GM21390 (cell line): ENCODE measurements around the gene SLC22A1.

ENCODE experiments used
- ATAC-seq: cut with Tn5 transposase; IDR thresholded peaks from one replicate; pipeline ENCODE4 v1.9.1; 2021; ENCODE audit not compliant: unreplicated experiment

The SLC22A1 gene

DNA sequence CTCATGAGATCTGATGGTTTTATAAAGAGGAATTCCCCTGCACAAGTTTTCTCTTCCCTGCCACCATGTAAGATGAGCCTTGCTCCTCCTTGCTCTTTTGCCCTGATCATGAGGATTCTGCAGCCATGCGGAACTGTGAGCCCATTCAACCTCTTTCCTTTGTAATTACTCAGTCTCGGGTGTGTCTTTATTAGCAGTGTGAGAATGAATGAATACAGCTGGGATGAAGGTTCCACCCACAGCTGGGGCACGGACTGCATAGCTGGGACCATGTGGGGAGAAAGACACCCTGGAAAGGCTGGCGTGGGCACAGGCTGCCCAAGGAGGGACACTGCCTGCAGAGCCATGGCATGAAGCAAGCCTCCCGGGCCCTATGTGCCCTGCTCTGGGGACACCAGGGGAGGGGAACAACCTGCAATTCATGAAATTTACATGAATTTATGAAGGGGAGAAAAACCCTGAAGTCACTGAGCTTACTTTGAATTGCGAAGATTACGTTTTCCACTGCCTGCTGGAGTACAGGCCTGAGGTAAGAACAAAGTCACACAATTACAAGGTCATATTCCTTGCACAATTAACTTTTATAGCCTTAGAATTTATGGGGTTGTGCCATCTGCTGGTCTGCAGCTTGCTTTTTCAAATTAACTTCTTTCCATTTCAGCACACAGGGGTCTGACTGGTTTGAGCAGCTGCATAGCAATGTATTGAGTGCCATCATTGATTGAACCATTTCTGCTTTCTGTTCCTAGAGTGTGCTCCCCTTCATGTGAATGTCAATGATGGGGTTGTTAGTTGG lies 46.2 kb downstream of the SLC22A1 start:
- no peak for ATAC-seq

DNA sequence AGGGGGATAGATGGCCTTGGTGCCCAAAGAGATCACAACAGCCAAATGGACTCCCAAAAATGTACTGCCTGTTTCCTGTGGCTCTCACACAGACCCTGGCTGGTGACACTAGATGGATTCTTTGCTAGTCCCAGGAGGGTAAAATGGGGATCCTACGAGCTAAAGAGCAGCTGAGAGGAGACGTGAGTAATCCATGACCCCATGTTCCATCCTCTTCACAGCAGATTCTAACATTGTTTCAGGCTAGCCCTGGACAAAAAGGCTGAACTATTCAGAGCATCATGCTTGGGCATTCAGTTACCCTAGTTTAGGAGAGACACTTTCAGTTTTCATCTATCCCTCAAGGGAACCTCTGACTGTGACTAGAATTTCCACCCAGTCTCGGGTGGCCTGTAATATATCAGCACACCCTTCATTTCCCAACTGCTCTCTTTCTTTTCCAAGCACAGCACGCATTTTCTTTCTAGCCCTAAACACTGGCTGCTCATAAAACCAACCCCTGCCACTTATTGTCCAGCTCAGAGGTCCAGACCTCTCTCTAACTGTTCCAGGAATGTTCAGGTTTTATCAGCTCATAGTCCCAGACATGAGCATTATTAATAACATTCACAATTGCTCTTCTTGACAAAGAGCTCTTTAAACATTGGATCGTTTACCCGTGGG lies 48.5 kb downstream of the SLC22A1 start:
- no peak for ATAC-seq

DNA sequence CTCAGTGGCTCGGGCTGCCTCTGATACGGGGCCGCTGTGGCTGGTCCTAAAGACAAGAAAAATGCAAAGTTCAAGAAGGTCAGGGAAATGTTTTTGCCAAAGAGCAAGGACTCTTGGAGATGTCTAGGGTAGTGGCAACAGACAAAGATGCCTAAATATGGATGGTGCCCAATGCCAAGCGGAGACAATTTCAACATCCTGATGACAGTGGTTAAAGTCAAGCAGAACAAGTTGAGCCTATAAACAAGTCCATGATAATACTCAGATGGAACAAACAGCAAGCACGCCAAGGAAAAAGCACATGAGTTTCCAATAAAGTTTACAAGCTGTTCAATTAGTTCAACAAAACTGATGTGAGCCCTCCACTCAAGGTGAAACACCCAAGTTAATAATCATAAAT lies 51.1 kb downstream of the SLC22A1 start:
- no peak for ATAC-seq

DNA sequence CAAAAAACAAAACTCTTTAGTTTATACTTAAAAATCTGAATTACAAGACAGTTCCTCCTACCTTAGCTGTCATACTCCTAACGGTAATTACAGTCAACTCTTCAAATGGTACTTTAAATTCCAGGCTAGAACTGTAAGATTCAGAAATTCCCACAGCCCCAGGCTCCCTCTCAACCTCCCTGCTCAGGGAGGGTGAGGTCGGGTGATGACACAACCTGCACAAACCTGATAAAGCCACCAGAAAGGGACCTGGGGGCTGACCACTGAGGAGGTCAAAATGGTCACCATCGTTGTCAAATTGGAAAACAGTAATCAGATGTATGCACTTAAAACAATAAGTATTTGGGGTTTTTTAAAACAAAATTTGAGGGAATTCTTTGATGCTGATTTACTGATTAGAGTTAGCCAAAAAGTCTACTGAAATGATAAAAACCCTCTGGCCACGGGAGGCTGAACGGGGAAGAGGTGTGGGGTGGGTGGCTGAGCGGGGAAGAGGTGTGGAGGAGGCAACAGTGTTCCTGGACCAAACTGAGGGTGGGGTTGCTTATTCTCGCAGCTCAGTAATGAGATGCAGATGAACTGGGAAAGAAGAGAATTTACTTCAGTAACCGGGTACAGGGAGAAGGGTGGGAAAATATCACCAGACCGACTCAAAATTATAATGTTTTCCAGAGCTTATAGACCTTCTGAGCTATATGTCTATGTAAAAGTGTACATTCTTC lies 52.4 kb downstream of the SLC22A1 start:
- ATAC-seq: no peak

DNA sequence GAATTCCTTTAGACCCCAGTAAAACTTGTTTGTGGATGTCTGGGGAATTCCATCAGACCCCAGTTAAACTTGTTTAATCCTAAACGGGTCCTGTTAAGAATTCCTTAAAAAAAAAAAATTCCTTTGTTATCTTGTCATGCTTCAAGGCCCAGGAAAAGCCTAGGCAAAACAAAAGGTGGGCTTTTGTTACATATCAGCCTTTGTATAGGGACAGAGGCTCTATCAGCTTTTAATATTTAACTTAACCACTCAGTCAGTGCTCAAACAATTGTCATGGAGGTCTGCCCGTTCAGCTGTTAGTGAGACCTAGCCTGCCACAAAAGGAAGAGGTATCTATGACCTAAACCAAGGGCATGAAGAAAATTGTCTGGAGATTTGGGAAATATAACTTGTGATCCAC lies 53.1 kb downstream of the SLC22A1 start:
- no peak for ATAC-seq

DNA sequence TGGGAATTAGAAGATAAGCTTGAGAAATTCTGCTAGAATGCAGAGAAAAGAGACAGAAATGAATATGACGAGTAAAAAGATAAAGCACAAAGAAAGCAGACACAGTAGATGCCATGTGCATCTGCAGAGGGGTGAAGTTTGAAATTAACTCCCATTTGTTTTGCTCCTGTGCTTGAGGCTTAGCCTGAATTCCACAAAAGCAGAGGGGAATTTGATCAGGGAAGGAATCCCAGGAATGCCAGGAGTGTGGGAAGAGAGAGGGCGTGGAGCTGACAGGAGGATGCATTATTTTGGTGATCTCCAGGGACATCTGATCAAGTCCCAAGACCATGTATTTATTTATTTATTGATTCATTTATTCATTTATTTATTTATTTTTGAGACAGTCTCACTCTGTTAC lies 55.6 kb downstream of the SLC22A1 start:
- no peak for ATAC-seq

DNA sequence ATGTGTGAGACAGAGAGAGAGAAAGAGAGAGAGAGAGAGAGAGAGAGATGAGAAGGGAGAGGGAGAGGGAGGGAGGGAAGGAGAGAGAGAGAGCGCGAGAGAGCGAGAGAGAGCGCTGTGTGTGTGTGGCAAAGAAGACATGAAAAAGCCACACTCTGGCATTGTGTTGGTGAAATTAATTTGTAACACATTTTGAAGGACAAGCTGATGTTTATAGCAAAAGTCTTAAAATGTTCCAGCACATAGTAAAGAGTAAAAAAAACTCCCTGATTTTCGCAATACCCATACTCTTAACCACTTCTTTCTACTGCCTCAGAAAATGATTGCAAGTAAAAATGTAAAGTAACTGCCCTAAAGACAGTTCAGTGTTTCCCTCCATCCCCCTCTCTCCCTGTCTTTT lies 56.7 kb downstream of the SLC22A1 start:
- no peak for ATAC-seq

DNA sequence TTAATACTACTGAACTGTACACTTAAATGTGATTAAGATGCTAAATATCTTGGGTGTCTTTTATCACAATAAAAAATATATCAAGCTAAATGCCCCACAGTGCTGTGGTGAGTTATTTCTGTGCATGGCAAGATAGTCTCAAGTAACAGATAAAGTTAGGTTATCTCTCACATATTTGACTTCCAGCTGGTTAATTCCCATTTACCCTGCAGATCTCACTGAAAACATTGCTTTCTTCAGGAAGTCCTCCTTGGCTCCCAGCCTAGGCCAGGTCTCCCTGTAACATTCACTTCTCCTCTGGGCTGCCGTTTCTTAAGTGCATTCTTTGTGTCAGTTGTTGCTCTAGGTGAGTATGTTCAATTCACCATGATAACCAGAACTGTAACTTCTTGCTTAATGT lies 59.1 kb downstream of the SLC22A1 start:
- no peak for ATAC-seq

DNA sequence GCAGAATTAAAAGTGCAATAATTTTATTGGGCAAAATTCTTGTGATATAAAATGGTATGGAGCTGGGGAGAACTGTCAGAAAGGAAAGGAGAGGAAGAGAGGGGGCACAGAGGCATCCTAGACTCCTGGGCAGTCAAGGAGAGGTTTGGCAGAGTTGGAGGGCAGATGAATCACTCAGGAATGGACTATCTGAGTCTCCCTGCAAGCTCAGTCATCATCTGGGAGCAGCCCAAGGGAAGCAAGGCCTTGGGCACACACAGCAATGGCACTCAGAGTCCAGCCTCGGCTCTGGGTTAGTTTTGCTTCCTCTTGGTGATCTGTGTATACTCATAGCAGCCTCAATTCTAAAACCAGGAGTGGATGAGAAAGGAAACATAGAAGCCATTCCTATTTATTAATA lies 67.2 kb downstream of the SLC22A1 start:
- no peak for ATAC-seq

DNA sequence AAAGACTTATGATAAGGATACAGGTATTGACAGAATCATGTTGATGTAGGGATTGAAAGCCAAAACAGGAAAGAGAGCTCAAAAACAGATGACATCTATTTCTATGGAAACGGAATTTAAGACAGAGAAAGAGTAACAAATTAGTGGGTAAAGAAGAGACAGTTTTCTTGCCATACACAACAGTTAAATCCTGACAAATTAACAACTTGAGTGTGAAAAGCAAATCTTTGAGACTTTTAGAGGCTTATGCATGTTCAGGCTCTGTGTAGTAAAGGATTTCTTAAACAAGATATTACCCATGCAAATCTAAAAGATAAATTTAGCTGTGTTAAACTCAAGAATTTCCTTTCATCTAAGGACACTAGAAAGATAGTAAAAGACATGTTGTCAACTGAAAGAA lies 68.5 kb downstream of the SLC22A1 start:
- no peak for ATAC-seq

DNA sequence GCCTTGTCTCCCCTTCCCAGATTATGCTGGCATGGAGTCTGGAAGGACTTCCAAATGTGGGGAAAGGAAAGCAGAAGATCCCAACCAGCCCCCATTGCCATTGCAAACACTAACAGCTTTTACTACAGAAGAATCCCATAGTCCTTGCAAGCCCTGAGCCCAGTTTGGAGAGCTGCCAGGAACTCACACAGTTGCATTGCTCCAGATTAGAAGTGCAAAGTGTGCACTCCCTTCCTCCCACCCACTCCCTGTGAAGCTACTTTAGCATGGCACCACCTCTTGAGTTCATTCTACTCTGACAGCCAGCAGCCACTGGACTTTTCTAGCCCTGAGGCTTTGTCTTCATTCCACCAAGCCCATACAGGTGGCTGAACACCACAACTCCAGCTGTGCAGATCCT lies 69.4 kb downstream of the SLC22A1 start:
- no peak for ATAC-seq

DNA sequence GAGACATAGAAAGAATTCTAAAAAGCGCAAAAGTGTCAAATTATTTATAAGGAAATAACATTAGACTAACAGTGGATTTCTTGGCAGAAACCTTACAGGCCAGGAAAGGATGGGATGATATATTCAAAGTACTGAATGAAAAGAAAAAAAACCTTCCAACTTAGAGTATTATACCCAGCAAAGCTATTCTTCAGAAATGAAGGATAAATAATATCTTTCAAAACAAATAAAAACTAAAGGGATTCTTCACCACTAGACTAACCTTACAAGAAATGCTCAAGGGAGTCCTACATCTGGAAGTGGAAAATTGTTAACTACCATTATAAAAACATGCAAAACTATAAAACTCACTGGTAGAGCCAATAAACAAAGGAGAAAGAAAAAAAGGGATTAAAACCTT lies 71.2 kb downstream of the SLC22A1 start:
- ATAC-seq: no peak

DNA sequence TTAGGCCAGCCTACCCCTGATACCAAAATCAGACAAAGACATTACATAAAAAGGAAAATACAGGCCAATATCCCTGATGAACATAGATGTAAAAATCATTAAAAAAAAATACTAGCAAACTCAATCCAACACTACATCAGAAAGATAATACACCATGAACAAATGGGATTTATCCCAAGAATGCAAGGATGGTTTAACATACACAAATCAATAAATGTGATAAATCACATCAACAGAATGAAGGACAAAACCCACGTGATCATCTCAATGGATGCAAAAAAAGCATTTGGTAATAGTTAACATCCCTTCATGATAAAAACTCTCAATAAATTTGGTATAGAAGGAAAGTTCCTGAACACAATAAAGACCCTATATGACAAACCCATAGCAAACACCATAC lies 73.2 kb downstream of the SLC22A1 start:
- ATAC-seq: no peak

DNA sequence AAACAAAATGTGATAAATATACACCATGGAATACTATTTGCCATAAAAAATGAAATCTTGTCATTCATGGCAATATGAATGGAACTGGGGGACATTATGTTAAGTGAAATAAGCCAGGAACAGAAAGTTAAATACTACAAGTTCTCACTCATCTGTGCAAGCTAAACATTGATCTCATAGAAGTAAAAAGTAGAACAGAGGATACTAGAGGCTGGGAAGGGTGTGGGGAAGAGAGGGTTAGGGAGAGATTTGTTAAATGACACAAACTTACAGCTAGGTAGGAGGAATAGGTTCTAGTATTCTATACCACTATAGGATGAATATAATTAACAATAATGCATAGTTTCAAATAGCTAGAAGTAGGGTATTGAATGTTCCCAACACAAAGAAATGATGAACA lies 76.0 kb downstream of the SLC22A1 start:
- no peak for ATAC-seq

DNA sequence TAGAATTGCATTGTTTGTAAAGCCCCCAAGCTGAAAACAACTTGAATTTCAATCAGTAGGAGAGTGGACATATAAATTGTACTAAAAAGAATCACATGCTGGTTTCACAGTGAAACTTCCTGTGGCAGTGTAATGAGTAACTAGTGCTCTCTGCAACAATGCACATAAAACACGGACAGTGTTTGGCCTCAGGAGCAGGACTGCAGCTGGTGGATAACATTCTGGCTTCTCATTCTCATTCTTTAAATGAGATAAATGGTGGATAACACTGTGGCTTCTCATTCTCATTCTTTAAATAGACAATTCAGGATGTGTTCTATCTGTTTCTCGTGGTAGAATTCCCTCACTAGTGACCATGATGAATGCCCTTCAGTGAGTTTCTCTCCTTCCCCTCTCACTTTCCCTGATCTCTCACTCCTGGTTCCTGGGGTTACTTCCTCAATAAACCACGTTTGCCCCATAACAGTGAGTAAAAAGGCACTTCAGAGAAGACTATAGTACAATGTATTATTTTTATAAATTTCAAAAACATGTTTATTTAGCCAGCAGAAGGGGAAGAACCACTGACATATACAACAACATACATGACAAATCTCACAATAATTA lies 77.1 kb downstream of the SLC22A1 start:
- ATAC-seq: peak; percentile 80

DNA sequence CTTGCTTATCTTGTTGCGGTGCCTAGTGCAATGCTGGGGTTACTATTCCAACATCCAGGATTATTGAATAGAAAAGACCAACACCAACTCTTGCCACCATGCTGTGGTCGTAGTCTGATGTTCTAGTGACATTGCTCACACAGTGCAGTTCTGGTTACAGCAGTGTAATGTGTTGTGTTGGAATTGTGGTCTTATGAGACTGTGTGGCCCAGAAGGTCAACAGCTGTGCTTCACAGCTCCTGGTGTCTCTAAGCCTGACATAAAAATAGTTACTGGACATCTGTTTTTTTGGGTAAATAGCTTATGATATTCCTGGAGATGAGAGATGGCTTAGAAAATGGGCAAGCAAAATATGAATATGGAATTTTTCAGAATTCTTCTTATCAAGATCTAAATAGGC lies 79.4 kb downstream of the SLC22A1 start:
- no peak for ATAC-seq

DNA sequence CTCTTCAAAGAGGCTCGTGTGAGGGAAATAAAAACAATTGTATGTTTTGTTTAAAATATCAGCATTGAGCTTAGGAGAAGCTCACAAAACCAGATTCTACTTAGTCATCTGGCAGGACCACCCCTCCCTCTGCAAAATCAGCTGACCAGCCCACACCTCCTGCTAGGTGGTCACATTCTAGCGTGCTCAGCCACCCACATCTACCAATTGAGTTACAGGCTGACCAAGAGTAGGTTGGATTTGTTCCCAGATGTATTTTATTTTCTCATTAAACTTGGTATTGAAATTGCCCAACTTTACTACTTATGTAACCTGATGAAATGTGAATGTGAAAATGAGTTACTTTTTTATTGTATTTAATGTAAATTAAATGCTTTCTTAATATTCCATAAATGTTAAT lies 80.8 kb downstream of the SLC22A1 start:
- no peak for ATAC-seq

DNA sequence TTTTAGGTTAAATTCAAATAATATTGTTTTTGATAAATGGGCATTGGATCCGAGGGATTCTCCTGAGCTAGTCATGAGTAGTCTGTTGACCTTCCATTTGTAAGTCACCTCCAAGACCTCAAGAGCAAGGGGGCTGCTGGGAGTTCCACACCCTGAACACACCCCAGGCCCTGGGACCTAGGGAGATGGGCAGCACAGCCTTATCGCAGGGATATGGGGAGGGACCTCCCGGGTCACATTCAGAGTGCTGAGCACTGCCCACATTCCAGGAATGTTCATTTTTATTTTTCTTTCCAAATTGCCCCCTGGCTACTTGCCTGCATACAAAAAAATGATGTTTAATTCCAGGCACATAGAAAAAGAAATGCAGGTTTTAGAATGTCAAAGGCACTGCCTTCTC lies 81.5 kb downstream of the SLC22A1 start:
- no peak for ATAC-seq

DNA sequence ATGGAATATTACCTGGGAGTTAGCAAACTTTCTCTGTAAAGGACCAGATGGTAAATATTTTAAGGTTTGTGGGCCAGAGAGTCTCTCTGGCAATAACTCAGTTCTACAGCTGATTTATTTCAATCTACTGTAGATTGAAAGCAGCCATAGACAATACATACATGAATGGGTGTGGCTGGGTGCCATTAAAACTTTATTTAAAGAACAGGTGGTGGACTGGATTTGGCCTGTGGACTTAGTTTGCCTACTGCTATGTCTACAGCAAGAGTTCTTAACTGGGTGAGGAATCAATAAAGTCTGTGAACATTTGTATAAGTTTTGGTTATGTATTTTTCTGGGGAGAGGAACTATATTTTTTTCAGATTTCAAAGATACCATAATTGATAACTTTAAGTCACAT lies 81.9 kb downstream of the SLC22A1 start:
- no peak for ATAC-seq

DNA sequence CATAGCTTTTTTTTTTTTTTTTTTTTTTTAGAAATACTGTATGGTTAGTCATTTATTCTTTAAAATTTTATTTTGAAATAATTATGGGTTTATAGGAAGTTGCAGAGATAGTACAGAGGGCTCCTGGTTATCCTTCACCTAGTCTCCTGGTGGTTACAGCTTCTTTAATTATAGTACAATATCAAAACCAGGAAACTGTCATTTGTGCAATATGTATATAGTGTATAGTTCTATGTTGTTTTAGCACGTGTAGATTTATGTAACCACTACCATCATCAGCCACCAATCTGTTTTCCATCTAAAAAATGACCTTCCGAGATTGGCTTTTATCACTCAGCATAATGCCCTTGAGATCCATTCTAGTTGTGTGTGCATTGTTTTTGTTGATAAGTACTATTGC lies 82.3 kb downstream of the SLC22A1 start:
- no peak for ATAC-seq

DNA sequence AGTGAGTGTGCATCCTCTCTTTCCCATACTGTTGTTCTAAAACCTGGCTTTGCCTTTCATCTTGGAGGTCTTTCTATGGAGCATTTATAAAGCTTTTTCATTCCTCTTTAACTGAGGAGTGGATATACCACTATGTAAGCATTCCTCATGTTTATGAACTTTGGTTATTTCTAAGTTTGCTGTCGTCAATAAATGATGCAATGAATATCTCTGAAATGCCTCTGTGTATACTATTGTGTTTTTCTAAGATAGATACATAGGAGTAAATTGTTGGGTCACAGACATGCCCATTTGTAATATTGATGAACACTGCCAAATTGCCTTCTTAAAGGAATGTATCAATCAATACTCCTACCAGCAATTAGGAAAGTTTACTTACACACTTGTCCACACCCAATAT lies 83.1 kb downstream of the SLC22A1 start:
- no peak for ATAC-seq

DNA sequence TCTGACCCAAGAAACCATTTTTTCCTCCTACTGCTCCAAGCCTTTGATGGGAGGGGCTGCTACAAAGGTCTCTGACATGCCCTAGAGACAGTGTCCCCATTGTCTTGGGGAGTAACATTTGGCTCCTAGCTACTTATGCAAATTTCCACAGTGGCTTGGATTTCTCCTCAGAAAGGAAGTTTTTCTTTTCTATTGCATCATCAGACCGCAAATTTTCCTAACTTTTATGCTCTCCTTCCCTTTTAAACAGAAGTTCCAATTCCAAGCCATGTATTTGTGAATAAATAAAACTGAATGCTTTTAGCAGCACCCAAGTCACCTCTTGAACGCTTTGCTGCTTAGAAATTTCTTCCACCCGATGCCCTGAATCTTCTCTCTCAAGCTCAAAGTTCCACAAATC lies 86.0 kb downstream of the SLC22A1 start:
- no peak for ATAC-seq
